ENCODE results near the gene ATP6AP2. TPM values are rescaled to one million over a fixed set of nuclear protein-coding genes. Genes with fewer than 3 reads are reported as not detected.

Gene ATP6AP2
- total and polyA plus RNA-seq, 9 of the 15 experiments (the other 6 are each of a cell fraction or from before 2014, with no cell fraction given): 23.3 to 131 (median 41.9) TPM

DNA sequence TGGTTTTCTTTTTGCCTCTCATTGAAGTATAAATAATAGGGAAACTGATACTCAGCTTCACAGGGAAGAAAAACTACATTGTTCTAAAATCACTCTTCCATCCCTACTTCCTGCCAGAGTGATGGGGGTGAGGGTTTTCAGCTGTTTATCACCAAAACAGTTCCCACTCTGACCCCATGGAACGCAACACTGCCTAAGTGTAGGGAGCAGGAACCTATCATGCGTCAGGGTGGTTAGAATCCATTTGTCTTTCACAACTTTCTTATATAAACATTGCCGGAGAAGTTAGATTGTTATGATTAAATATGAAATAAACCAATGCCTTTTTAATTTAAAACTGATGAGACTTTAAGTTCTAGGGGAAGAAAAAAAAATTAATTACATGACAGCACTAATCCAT is 26.6 kb downstream of the ATP6AP2 start (continued):
- no peak for TF ChIP-seq ZNF407 (IDR thresholded peaks at IDR 0.05; ENCODE audit: low read depth)
- TF ChIP-seq SNIP1 (IDR thresholded peaks at IDR 0.05; ENCODE audit: low read depth): no peak
- TF ChIP-seq USF2 (CRISPR knock-in tag; IDR thresholded peaks at IDR 0.05): no peak
- TF ChIP-seq BMI1 (IDR thresholded peaks at IDR 0.05; ENCODE audit: low read length): no peak
